GM21717 (cell line): ENCODE data around the gene SYT5.

Experiments used
- ATAC-seq: cut with Tn5 transposase; IDR thresholded peaks from one replicate; pipeline ENCODE4 v1.9.1; 2021; ENCODE audit warnings: mild to moderate bottlenecking, moderate library complexity; ENCODE audit not compliant: unreplicated experiment

Gene SYT5

GRCh38 chr19:55147545-55148251, 32.4 kb downstream of the SYT5 start:
- ATAC-seq, result no peak

GRCh38 chr19:55146705-55147273, 33.3 kb downstream of the SYT5 start:
- no peak for ATAC-seq

GRCh38 chr19:55146078-55146704, 33.9 kb downstream of the SYT5 start:
- no peak for ATAC-seq

GRCh38 chr19:55145232-55145631, 34.9 kb downstream of the SYT5 start:
- ATAC-seq, result no peak

DNA sequence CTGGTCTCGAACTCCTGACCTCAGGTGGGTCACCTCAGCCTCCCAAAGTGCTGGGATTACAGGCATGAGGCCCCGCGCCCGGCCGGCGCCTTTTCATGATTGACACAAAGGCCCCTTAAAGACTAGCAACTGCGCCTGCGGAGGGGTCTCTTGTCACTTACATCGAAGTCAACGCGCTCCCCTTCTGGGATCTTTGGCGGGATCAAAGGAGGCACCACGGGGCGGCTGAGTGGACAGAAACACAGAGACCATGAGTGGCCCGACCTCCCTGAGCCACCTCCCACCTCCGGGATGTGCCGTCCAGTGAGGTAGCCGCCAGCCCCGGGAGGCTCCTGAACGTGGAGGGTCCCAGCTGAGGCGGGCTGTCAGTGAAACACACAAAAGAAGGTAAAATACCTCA, 38.4 kb downstream of the SYT5 start:
- ATAC-seq, result no peak

GRCh38 chr19:55137915-55138314, 42.2 kb downstream of the SYT5 start:
- ATAC-seq, result no peak

- no peak for ATAC-seq
Measured at GRCh38 chr19:55136399-55137102, 43.5 kb downstream of the SYT5 start.

GRCh38 chr19:55134736-55135135, 45.4 kb downstream of the SYT5 start:
- ATAC-seq, result no peak

- ATAC-seq, result no peak
Measured at GRCh38 chr19:55133639-55134444, 46.2 kb downstream of the SYT5 start.

DNA sequence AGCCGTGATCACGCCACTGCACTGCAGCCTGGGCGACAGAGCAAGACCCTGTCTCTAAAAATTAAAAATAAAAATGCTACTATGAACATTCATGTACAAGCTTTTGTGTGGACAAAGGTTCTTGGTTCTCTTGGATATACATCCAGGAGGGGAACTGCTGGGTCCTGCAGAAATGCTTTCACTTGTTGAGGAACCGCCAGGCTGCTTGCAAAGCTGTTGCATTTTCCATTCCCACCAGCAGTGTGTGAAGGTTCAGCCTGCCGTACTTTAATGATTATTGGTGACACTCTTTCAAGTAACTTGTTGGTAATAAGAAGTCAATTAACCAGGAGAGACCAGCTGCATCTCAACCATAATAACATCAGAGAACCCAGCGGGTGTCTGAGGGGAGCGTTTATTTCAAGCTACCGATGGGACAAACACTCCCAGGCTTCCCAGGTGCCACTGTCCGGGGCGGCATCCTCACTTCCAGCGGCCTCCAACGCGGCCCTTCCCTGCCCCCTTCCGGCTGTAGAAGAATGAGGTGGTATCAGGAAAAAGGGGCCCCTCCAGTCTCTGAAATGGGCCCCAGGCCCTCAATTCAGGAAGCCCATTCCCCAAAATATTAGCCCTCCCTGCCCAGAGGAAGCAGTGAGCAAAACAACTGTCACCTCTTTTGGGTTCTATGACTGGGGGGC, 47.5 kb downstream of the SYT5 start:
- ATAC-seq, result no peak

DNA sequence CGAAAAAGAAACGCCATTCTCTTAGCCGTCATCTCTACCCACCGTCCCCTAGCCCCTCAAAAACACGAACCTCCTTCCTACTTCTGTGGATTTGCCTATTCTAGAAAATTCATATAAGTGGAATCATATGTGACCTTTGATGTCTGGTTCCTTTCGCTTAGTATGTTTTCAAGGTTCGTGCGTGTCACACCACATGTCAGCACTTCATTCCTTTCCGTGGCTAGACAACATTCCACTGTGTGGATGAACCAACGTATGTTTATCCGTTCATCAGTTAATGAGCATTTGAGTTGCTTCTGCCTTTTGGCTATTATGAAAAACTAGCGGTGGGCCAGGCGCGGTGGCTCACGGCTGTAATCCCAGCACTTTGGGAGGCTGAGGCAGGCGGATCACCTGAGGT, 48.7 kb downstream of the SYT5 start:
- no peak for ATAC-seq
